ENCODE results near the gene FAM240A. TPM values are rescaled to one million over a fixed set of nuclear protein-coding genes. Genes with fewer than 3 reads are reported as not detected.

The FAM240A gene
- total RNA-seq, 1 experiment from 2014 or later = not detected

GRCh38 chr3:46565607-46566039 is 46.7 kb upstream of the FAM240A start:
- no peaks in the 10 kb centered on the region for H3K36me3 ChIP-seq (ENCODE audit: low read depth, low read length)
- H3K9ac ChIP-seq (ENCODE audit: low read length) = peak overlapping the region; percentile 7; the same call in 1 of the 2 replicates
- H3K9me2 ChIP-seq (replicated peaks; ENCODE audit: low read length) = no peaks in the 10 kb centered on the region
- no peak overlapping the region for H3K27ac ChIP-seq (ENCODE audit: low read length)
- no peaks in the 10 kb centered on the region for H3F3A ChIP-seq (ENCODE audit: low read length, unreplicated experiment)
- no TSS peak for BruUV-seq (replicated peaks)
- H3K4me3 ChIP-seq (ENCODE audit: low read length) = peak overlapping the region; percentile 69
- TF ChIP-seq EZH2 (IDR thresholded peaks at IDR 0.05; ENCODE audit: low read length, unreplicated experiment) (no peak), CTCF (conservative IDR thresholded peaks at IDR 0.05; ENCODE audit: low read depth, low read length) (no peak), EZH2phosphoT487 (IDR thresholded peaks at IDR 0.05; ENCODE audit: borderline replicate concordance, low read length) (no peak)
- peaks cover 9% of the 10 kb centered on the region; the same call in 1 of the 2 replicates for H3K4me1 ChIP-seq (ENCODE audit: insufficient read depth, low read length)
- POLR2A ChIA-PET (ENCODE audit: unreplicated experiment) = no interaction called here
- CTCF ChIA-PET = no interaction called here
- H3K4me2 ChIP-seq (ENCODE audit: low read length) = peak overlapping the region; percentile 95
- no peaks in the 10 kb centered on the region for H3K9me3 ChIP-seq (ENCODE audit: low read length)
- H3K27me3 ChIP-seq (ENCODE audit: low read length) = no peaks in the 10 kb centered on the region
- ATAC-seq = no peak
- intact Hi-C loops (cut with micrococcal nuclease) = no loop called here
- DNase-seq = no peak
- peak overlapping the region; percentile 90 for H2AFZ ChIP-seq (ENCODE audit: low read length)
- H4K20me1 ChIP-seq (ENCODE audit: low read length) = no peaks in the 10 kb centered on the region
- H3K79me2 ChIP-seq (ENCODE audit: low read length) = no peaks in the 10 kb centered on the region

- CTCF ChIA-PET = no interaction called here
- ATAC-seq = peak; percentile 90
- no peak for TF ChIP-seq EZH2 (IDR thresholded peaks at IDR 0.05; ENCODE audit: low read length, unreplicated experiment)
- TF ChIP-seq CTCF (conservative IDR thresholded peaks at IDR 0.05; ENCODE audit: low read depth, low read length) = no peak
- no peak for TF ChIP-seq EZH2phosphoT487 (IDR thresholded peaks at IDR 0.05; ENCODE audit: borderline replicate concordance, low read length)
Observed at GRCh38 chr3:46566040-46566641, 46.2 kb upstream of the FAM240A start, which contains the start of gene LRRC2. TSS of gene LRRC2 (minus strand) at chr3:46566302. CDS start at chr3:46551591, 14,711 bp downstream.

GRCh38 chr3:46571684-46572083 is 40.6 kb upstream of the FAM240A start:
- ChIA-PET CTCF (interaction anchor here (1.0 kb wide), 1 partner anchor 83 kb away, joined by 3 read pairs; no protein-coding TSS in a partner anchor), POLR2A (ENCODE audit: unreplicated experiment) (interaction anchor here (0.6 kb wide), 1 partner anchor 1126 kb away, joined by 5 read pairs; no protein-coding TSS in a partner anchor)
- intact Hi-C loops (cut with micrococcal nuclease) = no loop called here
- no peaks in the 10 kb centered on the region for H4K20me1 ChIP-seq (ENCODE audit: low read length)
- H3K36me3 ChIP-seq (ENCODE audit: low read depth, low read length) = no peaks in the 10 kb centered on the region
- no TSS peak for BruUV-seq (replicated peaks)
- TF ChIP-seq EZH2 (IDR thresholded peaks at IDR 0.05; ENCODE audit: low read length, unreplicated experiment) = no peak
- no peak for TF ChIP-seq EZH2phosphoT487 (IDR thresholded peaks at IDR 0.05; ENCODE audit: borderline replicate concordance, low read length)
- no peak for TF ChIP-seq CTCF (conservative IDR thresholded peaks at IDR 0.05; ENCODE audit: low read depth, low read length)
- H3K9ac ChIP-seq (ENCODE audit: low read length) = no peak overlapping the region
- H3K9me3 ChIP-seq (ENCODE audit: low read length) = no peaks in the 10 kb centered on the region
- no peak overlapping the region for H3K27ac ChIP-seq (ENCODE audit: low read length)
- no peaks in the 10 kb centered on the region for H3K79me2 ChIP-seq (ENCODE audit: low read length)
- H3K4me1 ChIP-seq (ENCODE audit: insufficient read depth, low read length) = peaks cover under 1% of the 10 kb centered on the region; the same call in 1 of the 2 replicates
- H3K9me2 ChIP-seq (replicated peaks; ENCODE audit: low read length) = no peaks in the 10 kb centered on the region
- H3K27me3 ChIP-seq (ENCODE audit: low read length) = no peaks in the 10 kb centered on the region
- ATAC-seq (no peak), DNase-seq (no peak)
- no peak overlapping the region for H2AFZ ChIP-seq (ENCODE audit: low read length)
- H3K4me2 ChIP-seq (ENCODE audit: low read length) = no peak overlapping the region
- H3K4me3 ChIP-seq (ENCODE audit: low read length) = no peak overlapping the region
- H3F3A ChIP-seq (ENCODE audit: low read length, unreplicated experiment) = no peaks in the 10 kb centered on the region

More at GRCh38 chr3:46566040-46566641, 46.2 kb upstream of the FAM240A start, which contains the start of gene LRRC2:
- peak; percentile 49 for DNase-seq
- Histone ChIP-seq H3K4me3 (ENCODE audit: low read length) (peak within 1 kb of the TSS; percentile 69), H3K79me2 (ENCODE audit: low read length) (no peaks in the 10 kb centered on the region), H3K4me2 (ENCODE audit: low read length) (peak within 1 kb of the TSS; percentile 95), H3K36me3 (ENCODE audit: low read depth, low read length) (no peaks in the 10 kb centered on the region), H4K20me1 (ENCODE audit: low read length) (no peaks in the 10 kb centered on the region), H3K27me3 (ENCODE audit: low read length) (no peaks in the 10 kb centered on the region), H3K4me1 (ENCODE audit: insufficient read depth, low read length) (peaks cover 9% of the 10 kb centered on the region; the same call in 1 of the 2 replicates), H2AFZ (ENCODE audit: low read length) (peak within 1 kb of the TSS; percentile 90), H3K9ac (ENCODE audit: low read length) (peak within 1 kb of the TSS; percentile 7; the same call in 1 of the 2 replicates), H3K9me3 (ENCODE audit: low read length) (no peaks in the 10 kb centered on the region), H3K9me2 (replicated peaks; ENCODE audit: low read length) (no peaks in the 10 kb centered on the region), H3F3A (ENCODE audit: low read length, unreplicated experiment) (no peaks in the 10 kb centered on the region), H3K27ac (ENCODE audit: low read length) (no peak within 1 kb of the TSS)
- POLR2A ChIA-PET (ENCODE audit: unreplicated experiment) = no interaction called here
- BruUV-seq (replicated peaks) = no TSS peak
- intact Hi-C loops (cut with micrococcal nuclease) = no loop called here

Data from PC-3 (cell line).